Lower lobe of right lung (tissue), 2 donors: ENCODE measurements around the gene TOMM40L. TPM values are rescaled to one million over a fixed set of nuclear protein-coding genes. Genes with fewer than 3 reads are reported as not detected.

Experiments used
- ATAC-seq, 2 donors: fragments of 200-7000 bp; cut with Tn5 transposase; one replicate each; pipeline ENCODE4 v1.9.1; 2020 to 2022; ENCODE audit warnings: mild to moderate bottlenecking in 2 of 2, moderate library complexity in 2 of 2
- DNase-seq: peaks from one replicate; pipeline ENCODE4 v3.0.0-alpha.2; 2020
- H3K27ac ChIP-seq: fragments of 200-600 bp; one replicate; pipeline ENCODE4 v1.8.0; 2022
- H3K27me3 ChIP-seq: fragments of 200-600 bp; one replicate; pipeline ENCODE4 v1.8.0; 2022; ENCODE audit warnings: low read depth
- H3K36me3 ChIP-seq: fragments of 200-600 bp; one replicate; pipeline ENCODE4 v1.8.0; 2022; ENCODE audit warnings: mild to moderate bottlenecking
- H3K4me1 ChIP-seq: fragments of 200-600 bp; one replicate; pipeline ENCODE4 v1.8.0; 2022
- H3K4me3 ChIP-seq: fragments of 200-600 bp; one replicate; pipeline ENCODE4 v1.8.0; 2022; ENCODE audit warnings: mild to moderate bottlenecking
- H3K9me3 ChIP-seq: fragments of 200-600 bp; one replicate; pipeline ENCODE4 v1.8.0; 2022
- intact Hi-C: fragments of 100-400 bp; cut with DNase I; formaldehyde crosslinking; loops from one replicate; pipeline ENCODE4 v1.11.0; 2022
- total RNA-seq: library from RNA; stranded (reverse); fragmentation: NEBNext Ultra II Directional; extraction: Animal tissue kit (Norgen Biotek cat#: 25700); gene quantifications from one replicate; pipeline ENCODE4 v1.2.1, GENCODE V29; 2021
- TF ChIP-seq, protein P1 (sequence below): fragments of 200-600 bp; IDR thresholded peaks from one replicate; pipeline ENCODE4 v1.8.0; 2022; ENCODE audit warnings: antibody characterized with exemption, mild to moderate bottlenecking
- donor health status: DM: no; HTN: yes; CAD: no; lungs with severe emphysema.

Gene TOMM40L
- total RNA-seq, 1 donor from 2014 or later = 11.6 TPM

DNA sequence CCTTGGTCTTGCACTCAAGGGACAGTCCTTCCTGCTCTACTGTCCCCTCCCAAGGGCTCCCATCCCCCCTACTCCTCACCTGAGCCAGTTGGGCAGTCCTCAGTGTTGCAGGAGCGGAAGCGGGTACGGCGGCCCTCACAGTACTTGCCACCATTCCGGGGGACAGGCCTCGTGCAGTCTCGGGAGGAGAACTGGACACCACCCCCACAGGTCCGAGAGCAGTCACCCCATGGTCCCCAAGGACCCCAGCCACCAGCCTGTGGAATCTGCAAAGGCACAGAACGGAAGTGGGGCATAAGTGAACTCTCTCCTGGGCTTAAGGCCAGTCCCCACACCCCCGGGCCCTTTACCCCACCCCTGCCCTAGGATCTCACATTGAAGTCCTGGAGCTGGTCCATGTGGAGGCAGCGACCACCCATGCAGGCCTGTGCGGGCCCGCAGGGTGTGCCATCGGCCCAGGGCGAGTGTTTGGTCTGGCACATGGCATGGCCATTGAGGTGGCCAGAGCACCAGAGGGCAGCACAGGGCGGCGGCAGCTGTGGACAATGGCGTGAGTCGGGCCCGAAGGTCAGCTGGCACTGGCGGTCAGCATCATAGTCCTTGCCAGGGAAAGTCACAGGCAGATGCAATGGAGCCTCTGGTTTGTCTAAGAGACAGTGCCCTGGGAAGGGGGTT is 32.2 kb upstream of the TOMM40L start:
- Histone ChIP-seq H3K27ac (no peak overlapping the region), H3K27me3 (no peaks in the 10 kb centered on the region), H3K36me3 (peaks cover 7% of the 10 kb centered on the region), H3K4me1 (peaks cover 59% of the 10 kb centered on the region), H3K9me3 (no peaks in the 10 kb centered on the region), H3K4me3 (no peak overlapping the region)
- TF ChIP-seq, protein P1, sequence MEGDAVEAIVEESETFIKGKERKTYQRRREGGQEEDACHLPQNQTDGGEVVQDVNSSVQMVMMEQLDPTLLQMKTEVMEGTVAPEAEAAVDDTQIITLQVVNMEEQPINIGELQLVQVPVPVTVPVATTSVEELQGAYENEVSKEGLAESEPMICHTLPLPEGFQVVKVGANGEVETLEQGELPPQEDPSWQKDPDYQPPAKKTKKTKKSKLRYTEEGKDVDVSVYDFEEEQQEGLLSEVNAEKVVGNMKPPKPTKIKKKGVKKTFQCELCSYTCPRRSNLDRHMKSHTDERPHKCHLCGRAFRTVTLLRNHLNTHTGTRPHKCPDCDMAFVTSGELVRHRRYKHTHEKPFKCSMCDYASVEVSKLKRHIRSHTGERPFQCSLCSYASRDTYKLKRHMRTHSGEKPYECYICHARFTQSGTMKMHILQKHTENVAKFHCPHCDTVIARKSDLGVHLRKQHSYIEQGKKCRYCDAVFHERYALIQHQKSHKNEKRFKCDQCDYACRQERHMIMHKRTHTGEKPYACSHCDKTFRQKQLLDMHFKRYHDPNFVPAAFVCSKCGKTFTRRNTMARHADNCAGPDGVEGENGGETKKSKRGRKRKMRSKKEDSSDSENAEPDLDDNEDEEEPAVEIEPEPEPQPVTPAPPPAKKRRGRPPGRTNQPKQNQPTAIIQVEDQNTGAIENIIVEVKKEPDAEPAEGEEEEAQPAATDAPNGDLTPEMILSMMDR = peak; percentile 12
- intact Hi-C loops = no loop called here
- ATAC-seq (peak in 1 of 2 donors; percentile 2), DNase-seq (no peak)

DNA sequence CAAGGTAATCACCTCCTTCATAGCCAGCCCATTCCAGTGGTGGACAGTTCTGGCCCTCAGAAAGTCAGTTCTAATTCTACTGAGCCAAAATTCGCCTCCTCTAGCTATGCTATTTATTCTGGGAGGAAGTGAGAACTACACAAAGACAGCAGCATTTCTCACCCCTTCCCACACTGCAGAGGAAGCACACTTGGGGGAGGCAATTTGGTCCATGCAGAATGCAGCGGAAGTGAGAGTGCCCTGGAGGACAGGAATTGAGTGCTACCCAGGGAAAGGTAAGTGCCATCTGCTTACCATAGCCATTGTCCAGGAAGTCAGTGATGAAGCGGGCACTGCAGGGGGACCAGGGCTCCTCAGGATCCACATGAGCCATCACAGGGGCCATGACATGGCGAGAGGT is 30.7 kb upstream of the TOMM40L start:
- intact Hi-C loops = no loop called here
- Histone ChIP-seq H3K27me3 (no peaks in the 10 kb centered on the region), H3K27ac (no peak overlapping the region), H3K36me3 (peaks cover 7% of the 10 kb centered on the region), H3K4me3 (no peak overlapping the region), H3K9me3 (no peaks in the 10 kb centered on the region), H3K4me1 (peaks cover 74% of the 10 kb centered on the region)
- TF ChIP-seq, protein P1 = no peak
- ATAC-seq (no peak), DNase-seq (no peak)

DNA sequence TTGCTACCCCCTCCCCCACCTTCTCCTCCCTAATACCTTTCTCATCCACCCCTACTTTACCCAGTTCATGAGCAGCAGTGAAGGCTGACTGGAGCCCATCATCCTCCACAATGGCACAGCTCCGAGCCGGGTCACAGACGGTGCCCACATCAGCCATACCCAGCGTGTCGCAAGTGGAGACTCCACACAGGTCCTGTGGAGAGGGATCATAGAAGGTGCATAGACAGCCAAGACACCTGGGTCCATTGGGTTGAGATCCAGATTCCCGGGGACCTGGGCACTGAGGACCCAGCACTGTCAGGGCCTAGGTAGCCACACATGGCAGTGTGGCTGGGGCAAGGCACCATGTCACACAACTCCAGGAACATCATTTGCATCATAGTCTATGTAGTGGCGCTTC is 29.7 kb upstream of the TOMM40L start:
- intact Hi-C loops = no loop called here
- H3K36me3 ChIP-seq = peaks cover 7% of the 10 kb centered on the region
- ATAC-seq (no peak), DNase-seq (no peak)
- H3K4me3 ChIP-seq = peak overlapping the region; percentile 40
- H3K9me3 ChIP-seq = no peaks in the 10 kb centered on the region
- peaks cover 83% of the 10 kb centered on the region for H3K4me1 ChIP-seq
- H3K27ac ChIP-seq = no peak overlapping the region
- TF ChIP-seq, protein P1 = no peak
- H3K27me3 ChIP-seq = no peaks in the 10 kb centered on the region

DNA sequence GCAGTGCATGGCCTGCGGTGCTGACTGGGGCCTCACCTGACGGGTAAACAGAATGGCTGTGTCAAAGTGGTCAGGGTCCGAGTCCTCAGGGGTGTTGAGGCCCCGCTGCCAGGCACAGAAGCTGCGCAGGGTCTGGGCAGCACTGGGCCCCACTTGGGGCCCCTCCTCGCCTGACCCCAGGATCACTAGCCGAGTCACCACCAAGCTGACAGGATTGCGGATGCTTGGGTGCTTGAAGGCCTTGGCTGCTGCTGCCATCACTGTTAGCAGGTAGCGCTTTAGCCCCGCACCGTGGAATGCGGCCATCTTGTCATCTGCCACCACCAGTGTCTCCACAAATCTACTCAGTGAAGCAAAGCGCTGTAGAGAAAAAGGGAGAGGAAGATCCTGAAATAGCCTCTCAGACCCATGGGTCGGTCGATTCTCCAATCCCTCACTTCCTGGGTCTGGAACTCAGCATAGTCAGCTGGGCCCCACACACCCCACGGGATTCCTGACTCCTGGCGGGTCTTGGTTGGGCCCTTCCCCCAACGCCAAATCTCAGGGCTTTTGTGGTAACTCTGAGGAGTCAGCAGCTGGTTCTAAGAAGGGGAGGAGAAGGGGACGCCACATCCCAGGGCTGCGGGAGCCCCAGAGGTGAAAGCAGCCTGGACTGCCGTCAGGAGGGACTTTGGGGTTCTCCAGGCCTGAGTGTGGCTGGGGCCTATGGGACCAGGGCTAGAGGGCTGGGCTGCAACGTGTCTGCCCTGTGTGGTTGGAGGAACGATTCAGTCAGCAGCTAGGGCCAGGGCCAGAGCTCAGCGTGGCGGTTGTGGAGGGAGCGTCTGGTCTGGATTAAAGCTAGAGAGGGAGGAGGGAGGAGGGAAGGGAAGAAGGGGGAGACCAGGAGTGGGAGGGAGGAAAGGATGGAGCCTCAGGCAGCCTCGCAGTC is 29.1 kb upstream of the TOMM40L start:
- intact Hi-C loops = no loop called here
- peak overlapping the region; percentile 40 for H3K4me3 ChIP-seq
- TF ChIP-seq, protein P1 = no peak
- H3K36me3 ChIP-seq = peaks cover 2% of the 10 kb centered on the region
- no peaks in the 10 kb centered on the region for H3K9me3 ChIP-seq
- no peak for DNase-seq
- H3K27me3 ChIP-seq = no peaks in the 10 kb centered on the region
- peaks cover 90% of the 10 kb centered on the region for H3K4me1 ChIP-seq
- peak overlapping the region; percentile 53 for H3K27ac ChIP-seq
- no peak for ATAC-seq

DNA sequence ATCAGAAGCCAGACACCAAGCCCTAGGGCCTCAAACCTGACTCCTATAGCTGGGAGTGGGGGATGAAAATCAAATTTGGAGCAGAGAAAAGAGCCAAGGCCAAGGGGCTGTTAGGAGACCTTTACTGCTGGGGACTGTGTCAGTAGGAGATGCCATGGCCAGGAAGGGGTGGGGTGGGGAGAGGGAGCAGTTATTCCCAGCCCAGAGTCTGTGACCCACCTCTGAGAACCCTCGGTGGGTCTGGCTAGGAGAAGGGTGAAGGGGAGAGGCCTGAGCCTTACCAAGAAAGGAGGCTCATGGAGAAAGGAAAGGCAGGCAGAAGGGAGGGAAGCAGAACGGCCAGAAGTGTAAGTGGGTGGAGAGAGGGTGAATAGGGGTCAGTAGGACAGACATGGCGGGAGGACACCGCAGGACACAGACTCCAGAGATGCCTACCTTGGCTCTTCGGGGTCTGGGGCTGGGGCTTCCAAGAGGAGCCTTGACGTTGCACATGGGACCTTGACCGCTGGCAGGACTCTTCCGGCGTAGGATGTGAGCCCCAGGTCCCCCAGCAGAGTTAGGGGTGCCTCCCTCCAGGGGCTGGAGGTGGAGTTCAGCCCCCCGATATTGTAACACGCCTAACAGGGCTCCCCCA is 28.2 kb upstream of the TOMM40L start:
- H3K36me3 ChIP-seq = no peaks in the 10 kb centered on the region
- peak overlapping the region; percentile 93 for H3K27ac ChIP-seq
- ATAC-seq (no peak), DNase-seq (no peak)
- intact Hi-C loops = no loop called here
- H3K4me1 ChIP-seq = peaks cover 87% of the 10 kb centered on the region
- TF ChIP-seq, protein P1 = no peak
- H3K4me3 ChIP-seq = peak overlapping the region; percentile 40
- H3K9me3 ChIP-seq = no peaks in the 10 kb centered on the region
- no peaks in the 10 kb centered on the region for H3K27me3 ChIP-seq
